ENCODE results near the gene MKNK1. TPM values are rescaled to one million over a fixed set of nuclear protein-coding genes. Genes with fewer than 3 reads are reported as not detected.
A peak's percentile ranks its signal among the peaks of the same experiment; 100 is the strongest.

MKNK1 gene
- total RNA-seq, 2 donors from 2014 or later: 19.9 to 28.5 TPM

GRCh38 chr1:46522969-46523320 is 81.1 kb downstream of the MKNK1 start:
- no peak overlapping the region for H3K27ac Mint-ChIP-seq
- H3K4me1 ChIP-seq (ENCODE audit: control insufficient read depth, insufficient read depth, low read length): peaks cover 39% of the 10 kb centered on the region
- peaks cover 44% of the 10 kb centered on the region for H3K27me3 ChIP-seq (ENCODE audit: control insufficient read depth, insufficient read depth, low read length, poor library complexity, severe bottlenecking)
- H3K4me3 ChIP-seq (ENCODE audit: low read length): no peak overlapping the region
- peak; percentile 55 for DNase-seq
- 46 to 64% methylated on average over 13 of the region's 13 CpGs for WGBS, 2 experiments (ENCODE audit: insufficient coverage in 1 of 2, insufficient read length in 1 of 2)
- H3K36me3 Mint-ChIP-seq (ENCODE audit: low read depth): no peaks in the 10 kb centered on the region
- H3K9ac ChIP-seq (ENCODE audit: extremely low read depth, low read length, poor library complexity, severe bottlenecking): no peak overlapping the region
- TF ChIP-seq CTCF (conservative IDR thresholded peaks at IDR 0.05): no peak
- H3K27ac ChIP-seq (ENCODE audit: low read depth, low read length): no peak overlapping the region
- H3K9me3 ChIP-seq (ENCODE audit: control insufficient read depth, low read length): no peaks in the 10 kb centered on the region
- H3K36me3 ChIP-seq (ENCODE audit: control insufficient read depth, insufficient read depth, low read length): no peaks in the 10 kb centered on the region
- no peaks in the 10 kb centered on the region for H3K9me3 Mint-ChIP-seq
- H3K27me3 Mint-ChIP-seq (ENCODE audit: insufficient read depth): peaks cover 79% of the 10 kb centered on the region
- H3K4me3 Mint-ChIP-seq: no peak overlapping the region
- peaks cover 79% of the 10 kb centered on the region for H3K4me1 Mint-ChIP-seq

GRCh38 chr1:46522184-46522968 is 81.7 kb downstream of the MKNK1 start:
- Mint-ChIP-seq H3K9me3 (no peaks in the 10 kb centered on the region), H3K27me3 (ENCODE audit: insufficient read depth) (peaks cover 77% of the 10 kb centered on the region), H3K4me3 (no peak overlapping the region), H3K36me3 (ENCODE audit: low read depth) (no peaks in the 10 kb centered on the region), H3K4me1 (peaks cover 81% of the 10 kb centered on the region), H3K27ac (peak overlapping the region; percentile 66)
- peak; percentile 53 for DNase-seq
- Histone ChIP-seq H3K9me3 (ENCODE audit: control insufficient read depth, low read length) (no peaks in the 10 kb centered on the region), H3K27ac (ENCODE audit: low read depth, low read length) (no peak overlapping the region), H3K4me1 (ENCODE audit: control insufficient read depth, insufficient read depth, low read length) (peaks cover 44% of the 10 kb centered on the region), H3K9ac (ENCODE audit: extremely low read depth, low read length, poor library complexity, severe bottlenecking) (no peak overlapping the region), H3K4me3 (ENCODE audit: low read length) (no peak overlapping the region), H3K27me3 (ENCODE audit: control insufficient read depth, insufficient read depth, low read length, poor library complexity, severe bottlenecking) (peaks cover 39% of the 10 kb centered on the region), H3K36me3 (ENCODE audit: control insufficient read depth, insufficient read depth, low read length) (no peaks in the 10 kb centered on the region)
- WGBS, 2 experiments (ENCODE audit: insufficient coverage in 1 of 2, insufficient read length in 1 of 2): 57 to 77% methylated on average over 11 to 16 of the region's 16 CpGs
- no peak for TF ChIP-seq CTCF (conservative IDR thresholded peaks at IDR 0.05)

- Mint-ChIP-seq H3K4me1 (peaks cover 83% of the 10 kb centered on the region), H3K4me3 (no peak overlapping the region), H3K9me3 (no peaks in the 10 kb centered on the region), H3K27ac (no peak overlapping the region), H3K27me3 (ENCODE audit: insufficient read depth) (peaks cover 70% of the 10 kb centered on the region), H3K36me3 (ENCODE audit: low read depth) (no peaks in the 10 kb centered on the region)
- 100% methylated on average over 1 of the region's 2 CpGs; no CpG with 5 or more reads in 1 of the 2 experiments for WGBS, 2 experiments (ENCODE audit: insufficient coverage in 1 of 2, insufficient read length in 1 of 2)
- Histone ChIP-seq H3K4me3 (ENCODE audit: low read length) (no peak overlapping the region), H3K9me3 (ENCODE audit: control insufficient read depth, low read length) (no peaks in the 10 kb centered on the region), H3K27ac (ENCODE audit: low read depth, low read length) (no peak overlapping the region), H3K36me3 (ENCODE audit: control insufficient read depth, insufficient read depth, low read length) (no peaks in the 10 kb centered on the region), H3K4me1 (ENCODE audit: control insufficient read depth, insufficient read depth, low read length) (peaks cover 46% of the 10 kb centered on the region), H3K9ac (ENCODE audit: extremely low read depth, low read length, poor library complexity, severe bottlenecking) (no peak overlapping the region), H3K27me3 (ENCODE audit: control insufficient read depth, insufficient read depth, low read length, poor library complexity, severe bottlenecking) (peaks cover 29% of the 10 kb centered on the region)
- TF ChIP-seq CTCF (conservative IDR thresholded peaks at IDR 0.05): no peak
- peak; percentile 37 for DNase-seq
These were observed 82.7 kb downstream of the MKNK1 start for GRCh38 chr1:46521414-46521813.
